ENCODE measurements around the gene ALG11. TPM values are rescaled to one million over a fixed set of nuclear protein-coding genes. Genes with fewer than 3 reads are reported as not detected.
"Not testable (repeated sequence)": the region's sequence is repeated elsewhere in the genome, so short reads cannot be mapped to it uniquely, and the experiment has no call there.

ALG11 gene
- total RNA-seq, 1 donor from 2014 or later: 34.0 TPM

DNA sequence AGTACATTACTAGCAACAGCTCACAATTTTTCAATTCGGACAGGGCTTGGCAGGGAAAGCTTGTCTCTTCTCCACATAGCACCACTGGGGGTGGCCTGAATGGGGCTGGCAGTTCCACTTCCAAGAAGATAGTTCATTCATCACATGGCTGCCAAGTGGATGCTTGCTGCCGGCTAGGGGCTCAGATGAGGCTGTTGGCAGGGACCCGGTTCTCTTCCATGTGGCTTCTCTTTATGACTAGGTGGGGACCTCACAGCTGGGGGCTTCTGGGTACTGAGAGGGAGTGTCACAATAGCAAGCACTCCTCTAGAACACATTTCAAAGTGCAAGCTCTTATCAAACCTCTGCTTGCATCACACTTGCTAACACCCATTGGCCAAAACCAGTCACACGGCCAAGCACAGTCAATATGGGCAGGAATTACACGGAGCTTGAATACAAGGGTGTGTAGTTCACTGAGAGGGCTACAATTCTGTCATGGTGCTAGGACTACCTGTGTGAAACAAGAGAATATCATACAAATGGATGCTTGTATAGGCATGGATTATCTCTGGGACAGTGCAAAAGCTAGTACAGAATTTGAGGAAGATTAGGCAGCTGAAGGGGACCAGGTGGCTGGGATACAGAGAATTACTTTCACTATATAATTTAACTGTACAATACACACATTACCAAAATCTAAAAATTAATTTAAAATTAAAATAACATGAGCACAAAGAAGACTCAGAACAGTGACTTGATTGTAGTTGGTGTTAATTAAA, 33.2 kb upstream of the ALG11 start:
- H3K9me3 Mint-ChIP-seq: no peaks in the 10 kb centered on the region
- H3K4me3 Mint-ChIP-seq: no peak overlapping the region
- no peak for DNase-seq (ENCODE audit: low read depth, low spot score)
- no peak overlapping the region for H3K27ac Mint-ChIP-seq (ENCODE audit: unreplicated experiment)
- H3K4me1 Mint-ChIP-seq: no peaks in the 10 kb centered on the region
- TF ChIP-seq, protein P1, sequence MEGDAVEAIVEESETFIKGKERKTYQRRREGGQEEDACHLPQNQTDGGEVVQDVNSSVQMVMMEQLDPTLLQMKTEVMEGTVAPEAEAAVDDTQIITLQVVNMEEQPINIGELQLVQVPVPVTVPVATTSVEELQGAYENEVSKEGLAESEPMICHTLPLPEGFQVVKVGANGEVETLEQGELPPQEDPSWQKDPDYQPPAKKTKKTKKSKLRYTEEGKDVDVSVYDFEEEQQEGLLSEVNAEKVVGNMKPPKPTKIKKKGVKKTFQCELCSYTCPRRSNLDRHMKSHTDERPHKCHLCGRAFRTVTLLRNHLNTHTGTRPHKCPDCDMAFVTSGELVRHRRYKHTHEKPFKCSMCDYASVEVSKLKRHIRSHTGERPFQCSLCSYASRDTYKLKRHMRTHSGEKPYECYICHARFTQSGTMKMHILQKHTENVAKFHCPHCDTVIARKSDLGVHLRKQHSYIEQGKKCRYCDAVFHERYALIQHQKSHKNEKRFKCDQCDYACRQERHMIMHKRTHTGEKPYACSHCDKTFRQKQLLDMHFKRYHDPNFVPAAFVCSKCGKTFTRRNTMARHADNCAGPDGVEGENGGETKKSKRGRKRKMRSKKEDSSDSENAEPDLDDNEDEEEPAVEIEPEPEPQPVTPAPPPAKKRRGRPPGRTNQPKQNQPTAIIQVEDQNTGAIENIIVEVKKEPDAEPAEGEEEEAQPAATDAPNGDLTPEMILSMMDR (conservative IDR thresholded peaks at IDR 0.05): no peak
- no peaks in the 10 kb centered on the region for H3K27me3 Mint-ChIP-seq (ENCODE audit: low read depth)
- H3K36me3 Mint-ChIP-seq (ENCODE audit: low read depth): peaks cover 3% of the 10 kb centered on the region

DNA sequence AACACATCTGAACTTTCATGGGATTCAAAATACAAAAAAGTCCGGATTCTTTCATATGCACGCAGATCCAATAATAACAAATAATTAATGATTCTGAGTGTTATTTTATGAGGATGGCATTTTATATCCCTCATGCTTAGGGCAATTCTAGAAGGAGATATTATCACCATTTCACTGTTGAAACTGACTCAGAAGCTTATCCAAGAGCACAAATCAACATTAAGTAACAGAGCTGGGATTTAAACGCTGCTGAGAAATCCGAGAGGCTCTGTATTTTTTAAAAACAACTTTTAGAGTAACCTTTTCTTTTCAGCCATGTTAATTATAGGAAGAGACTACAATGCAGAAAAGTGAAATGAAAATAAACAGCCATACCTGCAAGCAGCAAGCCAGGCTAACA, 31.3 kb upstream of the ALG11 start:
- TF ChIP-seq, protein P1 (conservative IDR thresholded peaks at IDR 0.05): no peak
- Mint-ChIP-seq H3K36me3 (ENCODE audit: low read depth) (peaks cover 3% of the 10 kb centered on the region), H3K27me3 (ENCODE audit: low read depth) (no peaks in the 10 kb centered on the region), H3K4me3 (no peak overlapping the region), H3K4me1 (no peaks in the 10 kb centered on the region), H3K27ac (ENCODE audit: unreplicated experiment) (no peak overlapping the region), H3K9me3 (no peaks in the 10 kb centered on the region)
- no peak for DNase-seq (ENCODE audit: low read depth, low spot score)

DNA sequence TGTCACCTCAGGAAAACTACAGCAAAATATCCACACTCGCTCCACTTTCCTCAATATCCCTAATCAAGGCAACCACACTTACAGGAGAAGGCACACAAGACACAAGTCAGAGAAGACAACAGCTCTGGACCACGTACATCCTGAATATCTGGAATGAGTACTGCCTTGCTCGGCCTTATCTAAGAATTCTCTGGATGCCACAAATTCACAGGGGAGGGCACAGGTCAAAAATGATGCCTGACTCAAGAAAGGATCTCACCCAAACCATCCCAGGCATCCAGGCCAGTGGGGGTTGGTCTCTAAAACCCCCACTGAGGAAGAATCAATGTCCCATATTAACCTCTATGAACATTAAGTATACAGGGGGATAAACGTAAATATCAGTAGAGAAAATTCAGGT, 30.8 kb upstream of the ALG11 start:
- TF ChIP-seq, protein P1 (conservative IDR thresholded peaks at IDR 0.05): no peak
- Mint-ChIP-seq H3K9me3 (no peaks in the 10 kb centered on the region), H3K27me3 (ENCODE audit: low read depth) (no peaks in the 10 kb centered on the region), H3K4me1 (no peaks in the 10 kb centered on the region), H3K36me3 (ENCODE audit: low read depth) (peaks cover 6% of the 10 kb centered on the region), H3K4me3 (no peak overlapping the region), H3K27ac (ENCODE audit: unreplicated experiment) (no peak overlapping the region)
- DNase-seq (ENCODE audit: low read depth, low spot score): no peak

DNA sequence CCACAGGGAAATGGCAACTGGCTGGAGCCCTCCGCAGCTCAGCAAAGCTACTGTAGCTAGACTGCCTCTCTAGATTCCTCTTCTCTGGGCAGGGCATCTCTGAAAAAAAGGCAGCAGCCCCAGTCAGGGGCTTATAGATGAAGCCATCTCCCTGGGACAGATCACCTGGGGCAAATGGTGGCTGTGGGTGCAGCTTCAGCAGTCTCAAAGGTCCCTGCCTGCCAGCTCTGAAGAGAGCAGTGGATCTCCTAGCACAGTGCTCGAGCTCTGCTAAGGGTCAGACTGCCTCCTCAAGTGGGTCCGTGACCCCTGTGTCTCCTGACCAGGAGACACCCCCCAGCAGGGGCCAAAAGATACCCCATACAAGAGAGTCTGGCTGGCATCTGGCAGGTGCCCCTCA, 28.9 kb upstream of the ALG11 start:
- peaks cover 17% of the 10 kb centered on the region for H3K36me3 Mint-ChIP-seq (ENCODE audit: low read depth)
- not testable (repeated sequence) for DNase-seq (ENCODE audit: low read depth, low spot score); H3K4me3 Mint-ChIP-seq; H3K27ac Mint-ChIP-seq (ENCODE audit: unreplicated experiment); H3K9me3 Mint-ChIP-seq; H3K4me1 Mint-ChIP-seq; H3K27me3 Mint-ChIP-seq (ENCODE audit: low read depth)

DNA sequence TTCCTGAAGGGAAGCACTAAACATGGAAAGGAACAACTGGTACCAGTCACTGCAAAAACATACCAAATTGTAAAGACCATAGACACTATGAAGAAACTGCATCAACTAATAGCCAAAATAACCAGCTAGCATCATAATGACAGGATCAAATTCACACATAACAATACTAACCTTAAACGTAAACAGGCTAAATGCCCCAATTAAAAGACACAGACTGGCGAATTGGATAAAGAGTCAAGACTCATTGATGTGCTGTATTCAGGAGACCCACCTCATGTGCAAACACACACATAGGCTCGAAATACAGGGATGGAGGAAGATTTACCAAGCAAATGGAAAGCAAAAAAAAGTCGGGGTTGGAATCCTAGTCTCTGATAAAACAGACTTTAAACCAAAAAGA, 27.3 kb upstream of the ALG11 start:
- H3K9me3 Mint-ChIP-seq, H3K4me3 Mint-ChIP-seq: not testable (repeated sequence)
- peaks cover 17% of the 10 kb centered on the region for H3K36me3 Mint-ChIP-seq (ENCODE audit: low read depth)

DNA sequence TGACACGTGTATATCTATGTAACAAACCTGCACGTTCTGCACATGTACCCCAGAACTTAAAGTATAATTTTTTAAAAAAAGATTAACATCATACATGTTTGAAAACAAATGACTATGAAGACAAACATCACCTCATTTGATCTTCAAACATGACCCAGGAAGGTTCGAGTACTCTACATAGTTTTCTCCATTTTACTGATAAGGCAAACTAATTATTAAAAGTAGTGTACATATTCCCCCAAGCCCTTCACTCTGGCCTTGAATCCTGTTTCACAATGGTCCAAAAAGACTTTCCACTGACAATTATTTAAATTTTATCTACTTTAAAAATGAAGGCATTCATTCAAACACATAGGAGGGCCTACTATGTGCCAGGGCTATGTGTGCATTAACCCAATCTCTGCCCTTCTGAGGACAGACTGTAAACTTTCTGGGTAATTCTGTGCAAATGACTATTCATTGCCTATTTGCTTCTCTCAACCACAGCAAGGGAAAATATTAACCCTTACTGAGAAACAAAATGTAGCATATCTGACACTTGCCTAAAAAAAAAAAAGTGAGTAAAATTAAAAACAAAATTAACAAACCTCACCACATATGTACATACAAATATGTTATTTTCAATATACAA, 23.1 kb upstream of the ALG11 start:
- Mint-ChIP-seq H3K27ac (ENCODE audit: unreplicated experiment) (no peak overlapping the region), H3K4me3 (no peak overlapping the region), H3K9me3 (peaks cover 3% of the 10 kb centered on the region), H3K27me3 (ENCODE audit: low read depth) (no peaks in the 10 kb centered on the region), H3K4me1 (no peaks in the 10 kb centered on the region), H3K36me3 (ENCODE audit: low read depth) (peaks cover 13% of the 10 kb centered on the region)
- TF ChIP-seq, protein P1 (conservative IDR thresholded peaks at IDR 0.05): no peak
- no peak for DNase-seq (ENCODE audit: low read depth, low spot score)

More for the DNA sequence above, 27.3 kb upstream of the ALG11 start:
- H3K27ac Mint-ChIP-seq (ENCODE audit: unreplicated experiment); H3K27me3 Mint-ChIP-seq (ENCODE audit: low read depth); DNase-seq (ENCODE audit: low read depth, low spot score); H3K4me1 Mint-ChIP-seq: not testable (repeated sequence)
